Skin of body (tissue), 2 donors: Measurements from ENCODE around the gene GLS2. TPM values are rescaled to one million over a fixed set of nuclear protein-coding genes. Genes with fewer than 3 reads are reported as not detected.
"Not testable (repeated sequence)": the region's sequence is repeated elsewhere in the genome, so short reads cannot be mapped to it uniquely, and the experiment has no call there.

Experiments used
- DNase-seq: peaks from one replicate; lab custom pipeline; 2025; lab: John Stamatoyannopoulos, UW
- total RNA-seq: library from RNA; depleted of rRNA; stranded (reverse); fragments of >200 nt; gene quantifications from one replicate; pipeline ENCODE4 v1.2.3, GENCODE V29; 2014

GLS2 gene
- total RNA-seq, 1 donor from 2014 or later = 2.1 TPM

DNA sequence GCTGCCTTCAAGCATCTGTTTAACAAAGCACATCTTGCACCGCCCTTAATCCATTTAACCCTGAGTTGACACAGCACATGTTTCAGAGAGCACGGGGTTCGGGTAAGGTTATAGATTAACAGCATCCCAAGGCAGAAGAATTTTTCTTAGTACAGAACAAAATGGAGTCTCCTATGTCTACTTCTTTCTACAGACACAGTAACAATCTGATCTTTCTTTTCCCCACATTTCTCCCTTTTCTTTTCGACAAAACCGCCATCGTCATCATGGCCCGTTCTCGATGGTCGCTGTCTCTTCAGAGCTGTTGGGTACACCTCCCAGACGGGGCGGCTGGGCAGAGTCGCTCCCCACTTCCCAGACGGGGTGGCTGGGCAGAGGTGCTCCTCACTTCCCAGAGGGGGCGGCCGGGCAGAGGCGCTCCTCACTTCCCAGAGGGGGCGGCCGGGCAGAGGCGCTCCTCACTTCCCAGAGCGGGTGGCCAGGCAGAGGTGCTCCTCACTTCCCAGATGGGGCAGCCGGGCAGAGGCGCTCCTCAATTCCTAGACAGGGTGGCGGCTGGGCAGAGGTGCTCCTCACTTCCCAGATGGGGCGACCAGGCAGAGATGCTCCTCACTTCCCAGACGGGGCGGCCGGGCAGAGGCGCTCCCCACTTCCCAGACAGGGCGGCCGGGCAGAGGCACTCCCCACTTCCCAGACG, 5.6 kb upstream of the GLS2 start:
- not testable (repeated sequence) for DNase-seq

DNA sequence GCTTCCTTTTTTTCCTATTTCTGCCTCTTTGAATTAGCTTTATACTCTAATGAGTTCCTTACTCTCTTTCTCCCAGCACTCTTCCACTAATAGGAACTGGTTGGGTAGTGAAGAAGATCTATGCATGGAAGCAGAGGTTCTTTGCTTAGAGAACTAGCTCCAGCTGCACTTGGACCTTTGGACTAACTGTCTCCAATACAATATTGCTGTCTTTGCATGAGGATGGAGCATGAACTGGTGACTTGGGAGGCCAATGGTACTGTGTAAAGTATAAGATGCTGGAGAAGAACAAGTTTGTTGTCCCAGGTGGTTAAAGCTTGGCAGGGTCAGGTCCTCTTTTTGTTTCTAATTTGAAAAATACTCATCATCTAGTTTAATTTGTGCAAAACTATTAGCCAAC, 2.4 kb upstream of the GLS2 start:
- no peak for DNase-seq

DNA sequence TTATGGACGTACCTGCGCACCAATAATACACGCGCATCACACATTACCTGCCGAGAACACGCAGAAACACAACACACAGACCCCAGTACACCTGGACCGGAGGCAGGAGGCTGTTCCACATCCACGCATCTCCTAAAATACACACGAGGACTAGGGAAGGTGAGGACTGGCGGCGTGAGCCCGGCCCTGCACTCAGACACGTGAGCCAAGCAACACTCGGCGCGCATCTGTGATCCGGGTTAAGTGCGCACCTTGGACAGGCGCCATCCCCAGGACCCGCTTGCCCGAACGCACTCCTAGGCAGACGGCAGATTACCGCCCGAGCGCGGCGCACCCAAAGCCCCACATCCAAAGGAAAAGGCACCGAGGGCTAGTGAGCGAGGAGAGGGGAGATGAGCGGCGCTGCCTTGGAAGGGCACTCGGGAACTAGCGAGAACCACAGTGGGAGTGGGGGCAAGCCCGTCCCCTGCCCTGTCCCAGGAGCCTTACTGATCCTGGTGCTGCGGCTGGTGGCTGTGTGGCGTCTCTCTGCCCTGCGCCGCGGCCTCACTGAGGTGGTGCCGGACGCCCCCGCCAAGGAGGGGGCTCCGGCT, 417 bp downstream of the GLS2 start:
- DNase-seq = no peak

DNA sequence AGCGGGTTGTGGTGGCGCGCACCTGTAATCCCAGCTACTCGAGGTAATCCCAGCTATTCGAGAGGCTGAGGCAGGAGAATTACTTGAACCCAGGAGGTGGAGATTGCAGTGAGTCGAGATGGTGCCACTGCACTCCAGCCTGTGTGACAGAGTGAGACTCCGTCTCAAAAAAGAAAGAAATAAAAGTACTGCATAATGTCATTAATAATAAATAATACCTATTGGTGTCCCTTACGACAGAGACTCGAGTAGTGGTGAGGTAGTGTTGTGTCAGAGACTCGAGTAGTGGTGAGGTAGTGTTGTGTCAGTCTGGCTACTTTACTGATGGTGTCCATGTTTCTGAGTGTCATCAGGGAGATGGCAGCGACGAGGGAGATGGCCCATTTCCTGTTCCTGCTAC, 1.3 kb downstream of the GLS2 start:
- DNase-seq = no peak

DNA sequence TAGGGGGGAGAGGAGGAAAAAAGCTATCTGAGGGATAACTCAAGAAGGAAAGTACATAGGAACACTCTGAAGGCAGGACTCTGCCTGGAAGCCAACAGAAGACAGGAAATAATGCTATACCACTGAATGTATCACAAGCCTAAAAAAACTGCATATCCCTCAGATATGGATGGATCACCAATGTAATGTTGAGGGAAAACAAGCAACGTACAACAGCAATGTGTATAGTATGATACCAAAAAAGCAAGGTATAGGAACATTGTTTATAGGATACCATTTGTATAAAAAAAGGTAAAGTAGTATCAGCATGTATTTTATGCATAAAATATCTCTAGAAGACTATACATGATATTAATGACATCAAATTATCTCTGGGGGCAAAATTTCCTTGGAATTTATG, 3.4 kb downstream of the GLS2 start:
- DNase-seq = no peak

DNA sequence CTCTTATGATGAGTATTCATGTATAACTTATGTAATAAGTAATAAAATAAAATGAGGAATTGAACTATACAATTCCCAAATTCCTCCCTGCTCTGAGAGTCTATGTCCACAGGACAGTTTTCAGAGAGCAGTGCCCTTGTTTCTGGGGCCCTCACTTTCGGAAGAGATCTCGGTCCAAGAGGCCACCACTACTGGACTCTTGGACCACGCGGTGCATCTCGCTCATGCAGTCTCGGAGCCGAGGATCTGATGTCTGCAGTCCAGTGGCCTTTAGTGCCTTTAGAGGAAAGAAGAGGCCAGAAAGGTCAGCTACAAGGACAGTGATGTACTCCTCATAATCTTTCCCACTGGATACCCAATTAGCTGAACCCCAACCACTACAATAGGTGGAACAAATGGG, 8.3 kb downstream of the GLS2 start:
- DNase-seq = no peak

DNA sequence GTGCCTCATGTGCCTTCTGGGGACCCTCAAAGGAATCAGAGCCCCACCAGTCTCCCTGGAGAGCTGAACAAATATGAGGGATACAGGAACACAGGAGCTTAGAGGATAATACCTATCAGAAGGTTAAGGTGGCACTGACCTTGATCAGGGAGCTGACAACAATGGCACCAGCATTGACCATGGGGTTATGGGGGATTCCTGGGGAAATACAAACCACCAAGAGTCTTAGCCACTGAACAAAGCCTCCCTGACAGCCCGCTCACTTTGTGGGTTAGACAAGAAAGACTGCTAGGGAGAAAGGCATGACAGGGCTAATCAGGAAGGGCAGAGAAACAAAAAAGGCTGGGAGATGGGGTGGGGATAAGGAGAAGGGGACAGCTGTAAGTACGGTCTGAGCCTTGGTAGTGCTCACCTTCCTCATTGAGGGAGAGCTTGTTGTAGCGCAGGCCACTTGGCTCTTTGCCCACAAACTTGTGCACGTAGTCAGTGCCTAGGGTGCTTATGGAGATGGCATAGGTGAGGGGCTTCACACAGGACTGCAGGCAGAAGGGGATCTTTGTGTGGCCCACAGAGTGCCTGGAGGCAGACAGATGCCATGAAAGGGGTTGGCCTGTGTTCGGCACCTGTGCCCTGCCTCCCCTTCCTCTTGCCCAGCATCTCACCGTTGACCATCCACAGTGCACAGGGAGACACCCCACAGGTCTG, 10.3 kb downstream of the GLS2 start:
- no peak for DNase-seq

DNA sequence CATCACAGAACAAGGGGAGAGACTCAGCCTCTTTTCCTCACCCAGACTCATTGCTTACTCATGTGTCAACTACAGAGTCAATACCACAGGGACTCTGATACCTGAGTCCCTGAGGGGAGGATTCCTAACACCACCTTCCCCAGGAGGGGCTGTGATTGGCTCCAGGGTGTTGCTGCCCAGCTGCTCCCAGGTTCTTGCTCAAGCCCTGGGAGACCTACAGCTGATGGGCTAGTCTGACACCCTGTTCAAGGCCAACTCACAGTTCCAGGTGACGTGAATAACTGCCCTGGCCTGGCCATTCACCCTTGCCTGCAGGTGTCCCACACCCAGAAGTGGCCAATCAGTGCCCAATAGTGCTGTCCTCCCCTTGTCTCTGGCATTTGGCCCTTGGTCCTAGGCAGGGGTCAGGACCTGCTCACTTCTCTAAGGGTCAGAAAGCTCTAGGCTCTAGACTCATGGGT, 11.0 kb downstream of the GLS2 start:
- DNase-seq = no peak

DNA sequence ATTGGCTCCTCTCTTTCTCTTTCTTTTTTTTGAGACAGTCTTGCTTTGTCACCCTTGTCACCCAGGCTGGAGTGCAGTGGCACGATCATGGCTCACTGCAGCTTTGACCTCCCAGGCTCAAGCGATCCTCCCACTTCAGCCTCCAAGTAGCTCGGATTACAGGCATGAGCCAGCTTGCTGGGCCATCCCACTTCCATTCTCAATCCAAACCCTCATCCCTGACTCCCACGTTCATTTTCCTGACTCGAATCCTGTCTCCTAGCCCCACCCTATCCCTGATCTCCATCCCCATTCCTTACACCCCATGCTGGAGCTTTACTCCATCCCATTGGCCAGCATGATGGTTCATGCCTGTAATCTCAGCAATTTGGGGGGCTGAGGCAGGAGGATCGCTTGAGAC, 11.8 kb downstream of the GLS2 start:
- DNase-seq = no peak

DNA sequence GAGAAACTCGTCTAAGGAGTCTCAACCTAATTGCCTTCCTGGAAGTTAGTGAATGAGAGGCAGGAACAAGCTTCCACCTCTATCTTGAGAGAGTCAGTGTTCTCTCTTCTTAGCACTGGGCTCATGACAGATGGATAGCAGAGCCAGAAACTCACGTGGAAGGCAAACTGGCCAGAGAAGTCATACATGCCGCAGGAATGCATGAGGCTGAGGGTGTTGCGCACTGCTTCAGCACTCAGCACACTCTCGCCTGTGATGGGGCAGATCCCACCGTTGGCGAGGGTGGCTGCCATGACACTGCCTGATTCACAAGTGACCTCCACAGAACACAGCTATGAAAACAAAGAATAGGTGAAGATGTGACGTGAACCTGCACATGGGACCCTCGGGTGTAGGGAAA, 13.6 kb downstream of the GLS2 start:
- no peak for DNase-seq

DNA sequence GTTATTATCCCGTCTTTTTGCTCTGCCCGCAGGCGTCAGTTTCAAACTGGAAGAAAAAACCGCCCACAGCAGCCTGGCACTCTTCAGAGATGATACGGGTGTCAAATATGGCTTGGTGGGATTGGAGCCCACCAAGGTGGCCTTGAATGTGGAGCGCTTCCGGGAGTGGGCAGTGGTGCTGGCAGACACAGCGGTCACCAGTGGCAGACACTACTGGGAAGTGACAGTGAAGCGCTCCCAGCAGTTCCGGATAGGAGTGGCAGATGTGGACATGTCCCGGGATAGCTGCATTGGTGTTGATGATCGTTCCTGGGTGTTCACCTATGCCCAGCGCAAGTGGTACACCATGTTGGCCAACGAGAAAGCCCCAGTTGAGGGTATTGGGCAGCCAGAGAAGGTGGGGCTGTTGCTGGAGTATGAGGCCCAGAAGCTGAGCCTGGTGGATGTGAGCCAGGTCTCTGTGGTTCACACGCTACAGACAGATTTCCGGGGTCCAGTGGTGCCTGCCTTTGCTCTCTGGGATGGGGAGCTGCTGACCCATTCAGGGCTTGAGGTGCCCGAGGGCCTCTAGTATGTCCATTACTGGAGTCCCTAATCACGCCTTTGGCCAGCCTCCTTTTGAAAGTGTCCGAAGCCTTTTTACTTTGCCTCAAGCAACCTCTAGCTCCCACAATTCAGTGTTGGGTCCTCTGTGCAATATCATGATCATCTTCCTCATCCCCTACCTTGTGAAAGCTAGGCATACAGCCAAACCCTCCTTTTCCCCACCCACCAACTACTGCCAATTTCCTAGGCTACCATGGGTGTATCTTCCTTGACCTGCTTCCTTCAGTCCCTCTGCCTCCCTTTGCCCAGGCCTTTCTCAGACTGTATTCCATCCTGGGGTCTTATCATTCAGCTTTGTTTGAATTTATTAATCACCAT, 18.7 kb downstream of the GLS2 start:
- no peak for DNase-seq

DNA sequence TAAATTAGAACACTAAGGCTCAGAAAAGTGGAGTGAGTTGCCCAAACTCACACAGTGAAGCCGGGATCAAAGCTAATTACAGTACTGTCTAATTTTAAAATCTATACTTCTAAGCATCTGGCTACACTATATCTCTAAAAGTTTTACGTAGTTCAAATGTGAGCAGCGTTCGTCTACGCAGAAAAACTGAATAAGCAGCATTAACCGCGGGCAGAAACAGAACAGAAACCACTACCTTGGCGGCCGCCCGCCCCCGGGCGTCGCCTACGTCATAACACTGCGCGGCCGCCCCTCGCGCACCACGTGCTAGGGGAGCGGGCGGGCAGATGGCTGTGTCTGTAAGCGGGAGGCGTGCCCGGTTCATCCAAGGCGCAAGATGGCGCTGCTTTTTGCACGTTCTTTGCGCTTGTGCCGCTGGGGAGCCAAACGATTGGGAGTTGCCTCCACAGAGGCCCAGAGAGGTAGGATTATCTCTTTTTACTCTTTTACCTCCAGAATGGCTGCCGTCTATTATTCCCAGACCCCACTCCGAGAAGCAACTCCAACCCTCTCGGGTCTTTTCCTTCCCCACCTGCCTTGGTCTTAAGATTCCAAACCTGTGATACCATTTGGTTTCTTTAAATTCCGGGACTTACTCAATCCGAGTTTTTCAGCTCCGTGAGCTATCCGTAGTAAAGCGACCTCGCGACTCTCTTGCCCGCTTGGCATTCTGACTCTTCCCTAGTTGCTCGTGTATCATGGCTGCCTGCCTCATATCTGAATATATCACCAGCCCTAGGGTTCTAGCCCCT, 19.6 kb downstream of the GLS2 start, which contains the start of gene SPRYD4:
SPRYD4 (plus strand) TSS at position 363 of the 791 bp plus-strand sequence; CDS start at position 377, 14 bp downstream.
- DNase-seq = peak; percentile 91

DNA sequence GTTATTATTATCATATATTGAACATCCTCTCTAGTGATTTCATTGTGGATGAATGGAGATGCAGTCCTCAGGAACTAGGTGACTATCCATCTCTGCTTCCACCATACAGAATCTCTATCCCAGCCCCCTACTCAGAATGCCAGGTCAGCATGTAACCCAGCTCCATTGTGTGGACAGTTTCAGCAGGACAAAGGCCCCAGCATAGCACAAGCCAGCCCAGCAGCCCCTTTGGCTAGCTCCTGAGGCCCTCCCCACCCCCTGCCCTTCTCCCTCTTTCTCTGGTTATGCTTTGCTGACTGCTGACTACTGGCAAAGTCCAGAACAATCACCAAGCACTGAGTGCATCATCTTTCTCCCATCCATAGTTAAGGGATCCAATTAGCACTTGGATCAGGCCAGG, 25.4 kb downstream of the GLS2 start:
- no peak for DNase-seq

DNA sequence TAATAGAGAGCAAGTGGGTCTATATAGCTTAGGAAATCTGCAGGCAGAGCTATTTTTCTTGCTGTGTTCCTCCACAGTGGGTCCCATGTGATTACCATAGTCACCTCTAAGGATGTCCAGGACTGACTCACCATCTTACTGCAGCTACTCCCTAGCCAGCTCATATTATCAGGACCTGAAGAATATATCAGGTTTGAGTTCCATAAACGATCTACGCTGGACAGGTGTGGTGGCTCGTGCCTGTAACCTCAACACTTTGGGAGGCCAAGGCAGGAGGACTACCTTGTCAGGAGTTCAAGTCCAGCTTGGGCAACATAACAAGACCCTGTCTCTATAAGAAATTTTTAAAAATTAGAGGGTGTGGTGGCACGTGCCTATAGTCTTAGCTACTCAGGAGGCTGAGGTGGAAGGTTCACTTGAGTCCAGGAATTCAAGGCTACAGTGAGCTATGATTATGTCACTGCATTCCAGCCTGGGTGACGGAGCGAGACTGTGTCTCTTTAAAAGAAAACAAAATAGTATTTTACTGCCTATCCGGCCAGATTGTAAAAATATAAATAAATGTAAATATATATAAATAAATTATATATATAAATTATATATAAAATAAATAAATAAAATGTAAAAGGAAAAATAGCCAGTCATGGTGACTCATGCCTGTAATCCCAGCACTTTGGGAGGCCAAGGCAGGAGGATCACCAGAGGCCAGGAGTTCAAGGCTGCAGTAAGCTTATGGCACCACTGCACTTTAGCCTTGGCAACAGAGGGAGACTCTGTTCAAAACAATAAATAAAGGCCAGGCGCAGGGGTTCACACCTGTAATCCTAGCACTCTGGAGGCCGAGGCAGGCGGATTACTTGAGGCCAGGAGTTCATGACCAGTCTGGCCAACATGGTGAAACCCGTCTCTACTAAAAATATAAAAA, 26.5 kb downstream of the GLS2 start:
- DNase-seq = no peak

DNA sequence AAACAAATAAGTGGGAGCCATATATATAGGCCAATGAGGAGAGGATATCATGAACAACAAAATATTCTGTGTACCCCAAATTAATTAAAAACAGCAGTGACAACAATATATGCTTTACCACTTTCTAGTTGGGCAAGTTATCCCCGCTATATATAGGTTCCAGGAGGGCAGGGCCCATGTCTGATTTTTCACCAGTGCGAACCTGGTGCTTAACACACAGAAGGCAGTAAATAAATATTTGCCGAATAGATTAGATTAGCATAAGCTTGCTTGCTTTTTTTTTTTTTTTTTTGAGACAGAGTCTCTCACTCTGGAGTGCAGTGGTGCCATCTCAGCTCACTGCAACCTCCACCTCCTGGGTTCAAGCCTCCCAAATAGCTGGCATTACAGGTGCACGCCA, 30.1 kb downstream of the GLS2 start:
- no peak for DNase-seq

DNA sequence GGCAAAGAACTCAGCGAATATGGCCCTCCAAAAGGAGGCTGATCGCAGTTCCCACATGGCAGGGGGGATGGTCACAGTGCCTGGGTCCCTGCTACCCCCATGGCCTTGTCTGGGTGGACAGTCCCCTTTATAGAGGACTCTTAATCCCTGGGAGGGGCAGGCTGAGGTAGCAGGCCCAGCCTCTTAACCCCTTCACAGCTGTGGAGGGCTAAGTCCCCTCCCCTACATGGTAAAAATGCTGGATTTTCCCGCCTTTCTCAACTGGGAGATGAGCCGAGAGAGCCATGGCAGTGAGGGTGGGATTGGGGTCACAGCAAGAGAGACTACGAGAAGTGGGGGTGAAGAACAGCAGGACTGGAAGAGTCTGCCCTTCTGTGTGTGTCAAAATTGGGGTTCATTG, 33.4 kb downstream of the GLS2 start, which contains the start of gene MIP:
MIP (minus strand) TSS at position 101 of the 400 bp plus-strand sequence; CDS start at position 57, 44 bp downstream.
- DNase-seq = no peak

DNA sequence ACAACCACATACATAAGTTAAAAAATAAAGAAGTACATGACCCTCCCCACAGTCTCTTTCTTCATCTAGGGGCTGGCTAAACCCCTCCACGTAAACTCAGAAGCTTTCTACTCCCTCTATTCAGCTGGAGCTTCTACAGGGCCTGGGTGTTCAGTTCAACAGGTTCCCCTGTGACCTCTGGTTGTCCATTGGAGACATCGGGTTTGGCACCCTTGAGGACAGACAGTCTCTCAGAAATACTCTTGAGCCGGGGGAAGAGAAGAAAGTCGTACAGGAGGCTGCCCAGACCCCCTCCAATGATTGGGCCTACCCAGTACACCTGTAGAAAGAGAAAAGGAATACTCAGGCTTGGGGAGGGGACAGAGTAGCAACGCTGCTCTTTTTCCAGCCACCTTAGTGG, 36.8 kb downstream of the GLS2 start:
- no peak for DNase-seq

DNA sequence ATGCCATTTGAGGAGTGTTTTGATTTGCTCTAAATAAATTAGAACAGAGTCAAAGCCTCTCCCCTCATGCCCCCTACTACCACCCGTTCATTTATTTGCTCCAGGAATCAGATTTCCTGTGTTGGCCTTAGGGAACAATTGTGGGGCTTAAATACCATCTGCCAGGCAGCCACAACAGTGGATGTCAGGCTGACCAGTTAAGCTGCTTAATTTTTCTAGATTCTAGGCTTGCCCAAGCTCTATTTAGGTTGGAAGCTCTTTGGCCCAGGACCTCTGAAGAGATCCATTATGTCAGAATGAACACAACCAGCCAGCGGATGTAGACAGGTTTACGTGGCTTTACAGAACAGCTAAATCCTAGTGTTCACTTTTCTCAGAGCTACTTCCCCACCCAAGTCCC, 37.7 kb downstream of the GLS2 start:
- DNase-seq = no peak

DNA sequence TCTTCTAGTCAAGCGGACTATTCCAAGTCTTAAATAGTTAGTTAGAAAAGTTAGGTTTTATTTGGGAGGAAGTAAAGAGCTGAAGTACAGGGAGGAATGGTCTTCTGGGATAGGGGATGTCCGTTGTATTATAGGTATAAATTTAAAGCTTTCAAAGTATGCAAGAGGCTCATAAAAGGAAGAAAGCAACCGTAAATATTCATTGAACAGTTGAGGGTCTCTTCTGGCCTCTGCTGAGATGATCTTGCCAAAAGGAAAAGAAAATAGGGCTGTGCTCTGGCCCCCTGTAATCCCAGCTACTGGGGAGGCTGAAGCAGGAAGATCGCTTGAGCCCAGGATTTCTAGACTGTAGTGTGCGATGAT, 38.4 kb downstream of the GLS2 start:
- no peak for DNase-seq
